ENCODE data around the gene UTP14A. TPM values are rescaled to one million over a fixed set of nuclear protein-coding genes. Genes with fewer than 3 reads are reported as not detected.
A peak's percentile ranks its signal among the peaks of the same experiment; 100 is the strongest.

Gene UTP14A
- total and polyA plus RNA-seq, 2 experiments from 2014 or later, result 8.7 to 11.4 TPM

GRCh38 chrX:129930941-129931410, 25.0 kb downstream of the UTP14A start:
- WGBS (ENCODE audit: low lambda C conversion rate, missing lambda C conversion rate), result 38% methylated on average over 7 of the region's 13 CpGs
- Histone ChIP-seq H3K9me3 (ENCODE audit: low read depth) (no peaks in the 10 kb centered on the region), H3K4me1 (ENCODE audit: insufficient read depth) (no peaks in the 10 kb centered on the region), H3K4me2 (peak overlapping the region; percentile 75), H3K4me3 (no peak overlapping the region), H3K36me3 (replicated peaks; ENCODE audit: insufficient read depth, low read depth) (no peaks in the 10 kb centered on the region), H3K27ac (peak overlapping the region; percentile 88), H3K9me2 (replicated peaks; ENCODE audit: insufficient read depth) (no peaks in the 10 kb centered on the region), H3K79me2 (no peaks in the 10 kb centered on the region), H2AFZ (peak overlapping the region; percentile 68), H4K20me1 (ENCODE audit: insufficient read depth, poor library complexity, severe bottlenecking) (no peaks in the 10 kb centered on the region), H3K27me3 (peaks cover 10% of the 10 kb centered on the region)
- no peak for DNase-seq (ENCODE audit: low spot score)
- TF ChIP-seq, protein P1, sequence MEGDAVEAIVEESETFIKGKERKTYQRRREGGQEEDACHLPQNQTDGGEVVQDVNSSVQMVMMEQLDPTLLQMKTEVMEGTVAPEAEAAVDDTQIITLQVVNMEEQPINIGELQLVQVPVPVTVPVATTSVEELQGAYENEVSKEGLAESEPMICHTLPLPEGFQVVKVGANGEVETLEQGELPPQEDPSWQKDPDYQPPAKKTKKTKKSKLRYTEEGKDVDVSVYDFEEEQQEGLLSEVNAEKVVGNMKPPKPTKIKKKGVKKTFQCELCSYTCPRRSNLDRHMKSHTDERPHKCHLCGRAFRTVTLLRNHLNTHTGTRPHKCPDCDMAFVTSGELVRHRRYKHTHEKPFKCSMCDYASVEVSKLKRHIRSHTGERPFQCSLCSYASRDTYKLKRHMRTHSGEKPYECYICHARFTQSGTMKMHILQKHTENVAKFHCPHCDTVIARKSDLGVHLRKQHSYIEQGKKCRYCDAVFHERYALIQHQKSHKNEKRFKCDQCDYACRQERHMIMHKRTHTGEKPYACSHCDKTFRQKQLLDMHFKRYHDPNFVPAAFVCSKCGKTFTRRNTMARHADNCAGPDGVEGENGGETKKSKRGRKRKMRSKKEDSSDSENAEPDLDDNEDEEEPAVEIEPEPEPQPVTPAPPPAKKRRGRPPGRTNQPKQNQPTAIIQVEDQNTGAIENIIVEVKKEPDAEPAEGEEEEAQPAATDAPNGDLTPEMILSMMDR (IDR thresholded peaks at IDR 0.05; ENCODE audit: poor library complexity), result no peak
- TF ChIP-seq EZH2 (IDR thresholded peaks at IDR 0.05; ENCODE audit: borderline replicate concordance) (no peak), EZH2phosphoT487 (IDR thresholded peaks at IDR 0.05; ENCODE audit: low read depth, severe bottlenecking, unreplicated experiment) (no peak)

GRCh38 chrX:129931411-129932015, 25.5 kb downstream of the UTP14A start:
- Histone ChIP-seq H3K4me3 (peak overlapping the region; percentile 32), H3K27ac (peak overlapping the region; percentile 91), H4K20me1 (ENCODE audit: insufficient read depth, poor library complexity, severe bottlenecking) (no peaks in the 10 kb centered on the region), H2AFZ (peak overlapping the region; percentile 68), H3K4me1 (ENCODE audit: insufficient read depth) (no peaks in the 10 kb centered on the region), H3K27me3 (peaks cover 10% of the 10 kb centered on the region), H3K9me2 (replicated peaks; ENCODE audit: insufficient read depth) (no peaks in the 10 kb centered on the region), H3K36me3 (replicated peaks; ENCODE audit: insufficient read depth, low read depth) (no peaks in the 10 kb centered on the region), H3K9me3 (ENCODE audit: low read depth) (no peaks in the 10 kb centered on the region), H3K79me2 (no peaks in the 10 kb centered on the region), H3K4me2 (peak overlapping the region; percentile 75)
- DNase-seq (ENCODE audit: low spot score), result peak; percentile 91
- WGBS (ENCODE audit: low lambda C conversion rate, missing lambda C conversion rate), result 60% methylated on average over 8 of the region's 41 CpGs
- TF ChIP-seq EZH2phosphoT487 (IDR thresholded peaks at IDR 0.05; ENCODE audit: low read depth, severe bottlenecking, unreplicated experiment), result no peak
- TF ChIP-seq EZH2 (IDR thresholded peaks at IDR 0.05; ENCODE audit: borderline replicate concordance), result no peak
- TF ChIP-seq, protein P1 (IDR thresholded peaks at IDR 0.05; ENCODE audit: poor library complexity), result no peak

- H3K36me3 ChIP-seq (replicated peaks; ENCODE audit: insufficient read depth, low read depth), result no peaks in the 10 kb centered on the region
- peak overlapping the region; percentile 32 for H3K4me3 ChIP-seq
- H3K9me2 ChIP-seq (replicated peaks; ENCODE audit: insufficient read depth), result no peaks in the 10 kb centered on the region
- H3K27me3 ChIP-seq, result peaks cover 10% of the 10 kb centered on the region
- peak; percentile 88 for DNase-seq (ENCODE audit: low spot score)
- WGBS (ENCODE audit: low lambda C conversion rate, missing lambda C conversion rate), result 39% methylated on average over 13 of the region's 97 CpGs
- H3K27ac ChIP-seq, result peak overlapping the region; percentile 91
- H3K4me2 ChIP-seq, result peak overlapping the region; percentile 80
- H3K79me2 ChIP-seq, result no peaks in the 10 kb centered on the region
- H3K9me3 ChIP-seq (ENCODE audit: low read depth), result no peaks in the 10 kb centered on the region
- no peaks in the 10 kb centered on the region for H3K4me1 ChIP-seq (ENCODE audit: insufficient read depth)
- TF ChIP-seq EZH2 (IDR thresholded peaks at IDR 0.05; ENCODE audit: borderline replicate concordance) (no peak), EZH2phosphoT487 (IDR thresholded peaks at IDR 0.05; ENCODE audit: low read depth, severe bottlenecking, unreplicated experiment) (no peak)
- TF ChIP-seq, protein P1 (IDR thresholded peaks at IDR 0.05; ENCODE audit: poor library complexity), result no peak
- H4K20me1 ChIP-seq (ENCODE audit: insufficient read depth, poor library complexity, severe bottlenecking), result no peaks in the 10 kb centered on the region
- peak overlapping the region; percentile 58 for H2AFZ ChIP-seq
Observed at GRCh38 chrX:129932016-129932820, 26.3 kb downstream of the UTP14A start.

Data from hepatocyte (in vitro differentiated cells).